Esophagus squamous epithelium (tissue), 5 donors: Measurements from ENCODE around the gene CNOT9. TPM values are rescaled to one million over a fixed set of nuclear protein-coding genes. Genes with fewer than 3 reads are reported as not detected.
"Not testable (repeated sequence)": the region's sequence is repeated elsewhere in the genome, so short reads cannot be mapped to it uniquely, and the experiment has no call there.

Experiments
- DNase-seq: peaks from one replicate; lab custom pipeline; 2025; lab: John Stamatoyannopoulos, UW
- H3K27ac ChIP-seq, 4 donors: fragments of 200-600 bp; sonication (generic); one replicate each; pipeline ENCODE4 v1.5.1; 2016 to 2019; ENCODE audit warnings: mild to moderate bottlenecking in 1 of 4
- H3K27me3 ChIP-seq, 4 donors: fragments of 200-600 bp; sonication (generic); 1 replicate in 3 of 4; 2 replicates in 1 of 4; pipeline versions ENCODE4 v1.5.1 to v1.6.0; 2017 to 2021; ENCODE audit warnings: antibody characterized with exemption in 1 of 4
- H3K36me3 ChIP-seq, 3 donors: fragments of 200-600 bp; sonication (generic); one replicate each; pipeline ENCODE4 v1.5.1; 2016 to 2019
- H3K4me1 ChIP-seq, 3 donors: fragments of 200-600 bp; sonication (generic); one replicate each; pipeline ENCODE4 v1.5.1; 2017 to 2019
- H3K4me3 ChIP-seq, 4 donors: fragments of 200-600 bp; sonication (generic); 1 replicate in 3 of 4; 2 replicates in 1 of 4; pipeline ENCODE4 v1.5.1; 2016 to 2019; ENCODE audit warnings: mild to moderate bottlenecking in 2 of 4, moderate library complexity in 1 of 4
- H3K9me3 ChIP-seq, 3 donors: fragments of 200-600 bp; sonication (generic); one replicate each; pipeline ENCODE4 v1.5.1; 2016 to 2019
- CTCF ChIP-seq, 6 experiments: fragments of 450-650 bp in 4 of 6; fragments of 200-600 bp in 2 of 6; sonication (generic) in 2 of 6; IDR thresholded peaks; one replicate each; pipeline ENCODE4 v1.5.1; 2016 to 2019; ENCODE audit warnings: antibody characterized with exemption in 6 of 6, mild to moderate bottlenecking in 4 of 6, moderate library complexity in 4 of 6
- POLR2A ChIP-seq, 4 donors: fragments of 450-650 bp; IDR thresholded peaks; one replicate each; pipeline ENCODE4 v1.6.1; 2017; ENCODE audit warnings: antibody characterized with exemption in 4 of 4, mild to moderate bottlenecking in 4 of 4, moderate library complexity in 3 of 4
- WGBS, 2 donors: methylation state at CpG; one replicate each; pipeline ENCODE4 v1.1.5; 2018; 5-methylcytosine and 5-hydroxymethylcytosine counted together
- intact Hi-C: fragments of 100-400 bp; cut with DNase I; formaldehyde crosslinking; loops from one replicate; pipeline ENCODE4 v1.15.0; 2022
- total RNA-seq, 4 donors: library from RNA; depleted of rRNA; stranded (reverse); fragments of >200 nt; gene quantifications; one replicate each; pipeline ENCODE4 v1.1.0, GENCODE V29; 2016
- donor health status: DM: yes; HTN: yes; CAD: no.

CNOT9 gene
- total RNA-seq, 4 donors from 2014 or later, result 30.4 to 58.3 (median 40.0) TPM

- H3K4me1 ChIP-seq, result no peaks in the 10 kb centered on the region
- no peaks in the 10 kb centered on the region for H3K27me3 ChIP-seq
- 80 to 81% methylated on average over 6 of the region's 6 CpGs for WGBS, 2 donors
- no peaks in the 10 kb centered on the region for H3K9me3 ChIP-seq
- H3K36me3 ChIP-seq, result peaks cover 7 to 99% (median 15%) of the 10 kb centered on the region in 3 donors
- intact Hi-C loops, result no loop called here
- no peak for TF ChIP-seq CTCF (IDR thresholded peaks at IDR 0.05)
- no peak for TF ChIP-seq POLR2A (IDR thresholded peaks at IDR 0.05)
- H3K27ac ChIP-seq, result no peak overlapping the region
- no peak overlapping the region for H3K4me3 ChIP-seq
- DNase-seq, result no peak
Measured at GRCh38 chr2:218536804-218537494, 31.7 kb upstream of the CNOT9 start.

- 93 to 97% methylated on average over 3 of the region's 3 CpGs for WGBS, 2 donors
- H3K4me3 ChIP-seq, result no peak overlapping the region
- no peaks in the 10 kb centered on the region for H3K27me3 ChIP-seq
- no peak overlapping the region for H3K27ac ChIP-seq
- intact Hi-C loops, result no loop called here
- no peaks in the 10 kb centered on the region for H3K9me3 ChIP-seq
- no peak for DNase-seq
- no peaks in the 10 kb centered on the region for H3K4me1 ChIP-seq
- TF ChIP-seq CTCF (IDR thresholded peaks at IDR 0.05) (no peak), POLR2A (IDR thresholded peaks at IDR 0.05) (no peak)
- H3K36me3 ChIP-seq, result peaks cover 7 to 99% (median 23%) of the 10 kb centered on the region in 3 donors
Measured at GRCh38 chr2:218540015-218540414, 28.6 kb upstream of the CNOT9 start.

- Histone ChIP-seq H3K9me3 (no peaks in the 10 kb centered on the region), H3K36me3 (peaks cover 7 to 100% (median 34%) of the 10 kb centered on the region in 3 donors), H3K27ac (no peak overlapping the region), H3K27me3 (no peaks in the 10 kb centered on the region), H3K4me1 (no peaks in the 10 kb centered on the region), H3K4me3 (no peak overlapping the region)
- intact Hi-C loops, result no loop called here
- 95 to 100% methylated on average over 1 of the region's 1 CpG for WGBS, 2 donors
- no peak for TF ChIP-seq POLR2A (IDR thresholded peaks at IDR 0.05)
- no peak for TF ChIP-seq CTCF (IDR thresholded peaks at IDR 0.05)
- DNase-seq, result no peak
Measured at GRCh38 chr2:218546012-218546411, 22.6 kb upstream of the CNOT9 start.

GRCh38 chr2:218547511-218547910 lies 21.1 kb upstream of the CNOT9 start:
- Histone ChIP-seq H3K4me3 (no peak overlapping the region), H3K36me3 (peaks cover 0 to 100% (median 33%) of the 10 kb centered on the region in 3 donors), H3K27me3 (no peaks in the 10 kb centered on the region), H3K4me1 (no peaks in the 10 kb centered on the region), H3K9me3 (no peaks in the 10 kb centered on the region), H3K27ac (no peak overlapping the region)
- no peak for DNase-seq
- intact Hi-C loops, result no loop called here
- TF ChIP-seq CTCF (IDR thresholded peaks at IDR 0.05) (no peak), POLR2A (IDR thresholded peaks at IDR 0.05) (no peak)

- H3K36me3 ChIP-seq, result peaks cover 0 to 100% (median 37%) of the 10 kb centered on the region in 3 donors
- H3K4me3 ChIP-seq, result no peak overlapping the region
- H3K4me1 ChIP-seq, result no peaks in the 10 kb centered on the region
- intact Hi-C loops, result no loop called here
- H3K27ac ChIP-seq, result no peak overlapping the region
- H3K9me3 ChIP-seq, result no peaks in the 10 kb centered on the region
- TF ChIP-seq POLR2A (IDR thresholded peaks at IDR 0.05) (no peak), CTCF (IDR thresholded peaks at IDR 0.05) (no peak)
- DNase-seq, result no peak
- no peaks in the 10 kb centered on the region for H3K27me3 ChIP-seq
Measured at GRCh38 chr2:218547978-218548377, 20.7 kb upstream of the CNOT9 start.

GRCh38 chr2:218554225-218554624 lies 14.4 kb upstream of the CNOT9 start:
- H3K9me3 ChIP-seq, H3K27me3 ChIP-seq, H3K4me3 ChIP-seq, intact Hi-C loops, H3K27ac ChIP-seq, DNase-seq, H3K4me1 ChIP-seq: not testable (repeated sequence)
- H3K36me3 ChIP-seq, result peaks cover 0 to 94% (median 25%) of the 10 kb centered on the region in 3 donors
- 93 to 100% methylated on average over 3 of the region's 3 CpGs for WGBS, 2 donors
